MM.1S (cell line): Measurements from ENCODE around the gene CCND2.

Experiments used
- EZH2 ChIP-seq: fragments of 300-600 bp; sonication (generic); optimal IDR thresholded peaks from 2 replicates; pipeline ENCODE3; 2017; ENCODE audit warnings: low read depth, mild to moderate bottlenecking, antibody characterized with exemption, low read length, mixed read lengths
- EZH2phosphoT487 ChIP-seq: fragments of 300-600 bp; sonication (generic); IDR thresholded peaks from 2 replicates; pipeline ENCODE4 v1.6.1; 2018; ENCODE audit warnings: antibody characterized with exemption, low read length
- TF ChIP-seq, protein P1 (sequence below): fragments of 300-600 bp; sonication (generic); IDR thresholded peaks from 2 replicates; pipeline ENCODE4 v1.5.1; 2016; ENCODE audit warnings: antibody characterized with exemption, low read length, mixed read lengths

DNA sequence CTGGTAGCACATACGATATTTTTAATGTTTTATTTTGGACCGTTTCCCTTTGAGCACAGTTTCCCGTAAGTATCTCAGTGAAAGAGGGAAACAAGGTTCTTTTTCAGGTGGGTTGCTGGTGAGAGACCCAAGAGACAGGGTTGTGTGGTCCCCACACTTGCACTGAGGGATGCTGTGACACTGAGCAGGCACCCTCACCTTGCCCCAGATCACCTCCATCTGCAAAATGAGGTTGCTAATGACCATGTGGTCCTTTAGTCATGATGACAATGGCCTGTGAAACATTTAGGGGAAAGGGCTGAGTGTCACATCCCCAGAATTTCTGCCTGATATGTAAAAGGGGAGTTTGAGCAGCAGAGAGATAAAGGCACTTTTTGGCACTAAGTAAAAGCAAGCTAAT lies 4.3 kb downstream of the CCND2 start:
- TF ChIP-seq, protein P1, sequence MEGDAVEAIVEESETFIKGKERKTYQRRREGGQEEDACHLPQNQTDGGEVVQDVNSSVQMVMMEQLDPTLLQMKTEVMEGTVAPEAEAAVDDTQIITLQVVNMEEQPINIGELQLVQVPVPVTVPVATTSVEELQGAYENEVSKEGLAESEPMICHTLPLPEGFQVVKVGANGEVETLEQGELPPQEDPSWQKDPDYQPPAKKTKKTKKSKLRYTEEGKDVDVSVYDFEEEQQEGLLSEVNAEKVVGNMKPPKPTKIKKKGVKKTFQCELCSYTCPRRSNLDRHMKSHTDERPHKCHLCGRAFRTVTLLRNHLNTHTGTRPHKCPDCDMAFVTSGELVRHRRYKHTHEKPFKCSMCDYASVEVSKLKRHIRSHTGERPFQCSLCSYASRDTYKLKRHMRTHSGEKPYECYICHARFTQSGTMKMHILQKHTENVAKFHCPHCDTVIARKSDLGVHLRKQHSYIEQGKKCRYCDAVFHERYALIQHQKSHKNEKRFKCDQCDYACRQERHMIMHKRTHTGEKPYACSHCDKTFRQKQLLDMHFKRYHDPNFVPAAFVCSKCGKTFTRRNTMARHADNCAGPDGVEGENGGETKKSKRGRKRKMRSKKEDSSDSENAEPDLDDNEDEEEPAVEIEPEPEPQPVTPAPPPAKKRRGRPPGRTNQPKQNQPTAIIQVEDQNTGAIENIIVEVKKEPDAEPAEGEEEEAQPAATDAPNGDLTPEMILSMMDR: no peak
- TF ChIP-seq EZH2: no peak
- no peak for TF ChIP-seq EZH2phosphoT487
